Non-pigmented ciliary epithelial cell (primary cell): ENCODE measurements around the gene PDZRN3.

ENCODE experiments used
- DNase-seq: peaks from one replicate; pipeline ENCODE4 v3.0.0-alpha.2; 2010; ENCODE audit warnings: low read depth

Gene PDZRN3

GRCh38 chr3:73622091-73622805, 2.5 kb downstream of the PDZRN3 start:
- DNase-seq: no peak

GRCh38 chr3:73621388-73621787, 3.4 kb downstream of the PDZRN3 start:
- no peak for DNase-seq

- no peak for DNase-seq
Observed at GRCh38 chr3:73618461-73618860, 6.3 kb downstream of the PDZRN3 start.

- DNase-seq: no peak
Observed at GRCh38 chr3:73616056-73616455, 8.7 kb downstream of the PDZRN3 start.

GRCh38 chr3:73614419-73614818, 10.3 kb downstream of the PDZRN3 start:
- DNase-seq: no peak

- DNase-seq: no peak
Observed at GRCh38 chr3:73611176-73611575, 13.6 kb downstream of the PDZRN3 start.

- DNase-seq: no peak
Observed at GRCh38 chr3:73610493-73610892, 14.2 kb downstream of the PDZRN3 start.

- DNase-seq: no peak
Observed at GRCh38 chr3:73609655-73610054, 15.1 kb downstream of the PDZRN3 start.

- no peak for DNase-seq
Observed at GRCh38 chr3:73609315-73609641, 15.5 kb downstream of the PDZRN3 start.

GRCh38 chr3:73608456-73609314, 16.1 kb downstream of the PDZRN3 start:
- no peak for DNase-seq

- no peak for DNase-seq
Observed at GRCh38 chr3:73605861-73606260, 18.9 kb downstream of the PDZRN3 start.

- no peak for DNase-seq
Observed at GRCh38 chr3:73605412-73605811, 19.3 kb downstream of the PDZRN3 start.

- no peak for DNase-seq
Observed at GRCh38 chr3:73604451-73604850, 20.3 kb downstream of the PDZRN3 start.

GRCh38 chr3:73603762-73604171, 21.0 kb downstream of the PDZRN3 start:
- DNase-seq: no peak

GRCh38 chr3:73602170-73602569, 22.6 kb downstream of the PDZRN3 start:
- DNase-seq: no peak

GRCh38 chr3:73601481-73601880, 23.3 kb downstream of the PDZRN3 start:
- DNase-seq: no peak

- DNase-seq: no peak
Observed at GRCh38 chr3:73601011-73601410, 23.7 kb downstream of the PDZRN3 start.

- no peak for DNase-seq
Observed at GRCh38 chr3:73600293-73600938, 24.3 kb downstream of the PDZRN3 start.

GRCh38 chr3:73599605-73600004, 25.1 kb downstream of the PDZRN3 start:
- no peak for DNase-seq

GRCh38 chr3:73597476-73597875, 27.3 kb downstream of the PDZRN3 start:
- DNase-seq: no peak

- DNase-seq: no peak
Observed at GRCh38 chr3:73592154-73593144, 32.3 kb downstream of the PDZRN3 start.

GRCh38 chr3:73591286-73591800, 33.4 kb downstream of the PDZRN3 start:
- DNase-seq: no peak
